K562 (cell line): ENCODE measurements around the gene CUL9. TPM values are rescaled to one million over a fixed set of nuclear protein-coding genes. Genes with fewer than 3 reads are reported as not detected.

Experiments
- DIDO1 ChIP-seq: fragments of 450-650 bp; IDR thresholded peaks from 2 replicates; pipeline ENCODE4 v1.6.1; 2016; ENCODE audit warnings: low read depth, missing biosample characterization, missing genetic modification characterization
- NONO ChIP-seq, 2 experiments: fragments of 200-400 bp in 1 of 2; fragments of 450-650 bp in 1 of 2; formaldehyde crosslinking in 1 of 2; IDR thresholded peaks; 2 replicates each; pipeline ENCODE4 v1.6.1; 2017; ENCODE audit warnings: low read depth in 2 of 2, mild to moderate bottlenecking in 2 of 2, moderate library complexity in 2 of 2, low read length in 1 of 2
- NUFIP1 ChIP-seq: fragments of 450-650 bp; IDR thresholded peaks from 2 replicates; pipeline ENCODE4 v1.6.1; 2018; ENCODE audit not compliant: partially characterized antibody
- PCBP1 ChIP-seq: fragments of 200-400 bp; formaldehyde crosslinking; IDR thresholded peaks from 2 replicates; pipeline ENCODE4 v1.6.1; 2018; ENCODE audit warnings: mild to moderate bottlenecking, low read depth, low read length; ENCODE audit not compliant: poor library complexity, severe bottlenecking
- RBBP5 ChIP-seq: fragments of 200-600 bp; sonication (generic); IDR thresholded peaks from 2 replicates; pipeline ENCODE4 v1.6.1; 2012; ENCODE audit warnings: borderline replicate concordance, mild to moderate bottlenecking, low read length, control low read depth, inconsistent platforms; ENCODE audit not compliant: insufficient read depth, poor library complexity, severe bottlenecking
- SP2 ChIP-seq: IDR thresholded peaks from 2 replicates; pipeline ENCODE4 v1.6.1; 2011; ENCODE audit warnings: mild to moderate bottlenecking, low read depth, low read length, moderate library complexity; ENCODE audit not compliant: poor library complexity, severe bottlenecking; ENCODE audit errors: extremely low read depth
- STAT5B ChIP-seq: fragments of 250-450 bp; sonication (Bioruptor Pico); IDR thresholded peaks from 2 replicates; pipeline ENCODE4 v1.8.0; 2021; ENCODE audit warnings: mild to moderate bottlenecking, inconsistent platforms
- ZBTB1 ChIP-seq: sonication (generic); formaldehyde crosslinking; IDR thresholded peaks from 2 replicates; pipeline ENCODE4 v1.8.1; 2023; ENCODE audit warnings: missing genetic modification reagents, low read depth, mild to moderate bottlenecking, borderline replicate concordance
- polyA plus RNA-seq, 8 experiments: library from polyadenylated mRNA; depleted of rRNA in 4 of 8; stranded (reverse) in 5 of 8; unstranded in 3 of 8; fragments of >200 nt; fragmentation: Nextera tagmentation in 2 of 8; fragmentation: Illumina TruSeq in 1 of 8; extraction: Ambion mirVana in 2 of 8; extraction: Trizol in 1 of 8; gene quantifications; 2 replicates each; pipeline versions ENCODE4 v1.2.1 to v1.2.3, GENCODE V29; 2011 to 2014; ENCODE audit warnings: inconsistent platforms in 1 of 8, missing spikeins in 1 of 8
- total RNA-seq, 7 experiments: library from RNA; depleted of rRNA in 6 of 7; stranded (reverse); fragments of >200 nt in 6 of 7; fragmentation: Illumina TruSeq in 2 of 7; extraction: Trizol in 2 of 7; gene quantifications; 2 replicates each; pipeline versions ENCODE4 v1.2.1 to v1.2.3, GENCODE V29; 2011 to 2021; ENCODE audit warnings: low replicate concordance in 1 of 7
- TF ChIP-seq, protein P1 (sequence below): fragments of 250-450 bp; sonication (Bioruptor Pico); IDR thresholded peaks from 2 replicates; pipeline ENCODE4 v1.4.0; 2020; ENCODE audit warnings: mild to moderate bottlenecking, moderate library complexity, borderline replicate concordance
- TF ChIP-seq, protein P2 (sequence below): fragments of 250-450 bp; sonication (Bioruptor Pico); IDR thresholded peaks from 2 replicates; pipeline ENCODE4 v1.4.0; 2020
- TF ChIP-seq, protein P3 (sequence below): fragments of 250-450 bp; sonication (Bioruptor Pico); IDR thresholded peaks from 2 replicates; pipeline ENCODE4 v1.5.0; 2020; ENCODE audit warnings: mild to moderate bottlenecking, borderline replicate concordance
- TF ChIP-seq, protein P4 (sequence below), 2 experiments: fragments of 450-650 bp; conservative IDR thresholded peaks; 2 replicates each; pipeline ENCODE4 v1.6.1; 2017; ENCODE audit warnings: mild to moderate bottlenecking in 2 of 2, moderate library complexity in 2 of 2

Gene CUL9
- total and polyA plus RNA-seq, 9 of the 15 experiments (the other 6 are each of a cell fraction or from before 2014, with no cell fraction given), result 0.50 to 20.7 (median 6.6) TPM

DNA sequence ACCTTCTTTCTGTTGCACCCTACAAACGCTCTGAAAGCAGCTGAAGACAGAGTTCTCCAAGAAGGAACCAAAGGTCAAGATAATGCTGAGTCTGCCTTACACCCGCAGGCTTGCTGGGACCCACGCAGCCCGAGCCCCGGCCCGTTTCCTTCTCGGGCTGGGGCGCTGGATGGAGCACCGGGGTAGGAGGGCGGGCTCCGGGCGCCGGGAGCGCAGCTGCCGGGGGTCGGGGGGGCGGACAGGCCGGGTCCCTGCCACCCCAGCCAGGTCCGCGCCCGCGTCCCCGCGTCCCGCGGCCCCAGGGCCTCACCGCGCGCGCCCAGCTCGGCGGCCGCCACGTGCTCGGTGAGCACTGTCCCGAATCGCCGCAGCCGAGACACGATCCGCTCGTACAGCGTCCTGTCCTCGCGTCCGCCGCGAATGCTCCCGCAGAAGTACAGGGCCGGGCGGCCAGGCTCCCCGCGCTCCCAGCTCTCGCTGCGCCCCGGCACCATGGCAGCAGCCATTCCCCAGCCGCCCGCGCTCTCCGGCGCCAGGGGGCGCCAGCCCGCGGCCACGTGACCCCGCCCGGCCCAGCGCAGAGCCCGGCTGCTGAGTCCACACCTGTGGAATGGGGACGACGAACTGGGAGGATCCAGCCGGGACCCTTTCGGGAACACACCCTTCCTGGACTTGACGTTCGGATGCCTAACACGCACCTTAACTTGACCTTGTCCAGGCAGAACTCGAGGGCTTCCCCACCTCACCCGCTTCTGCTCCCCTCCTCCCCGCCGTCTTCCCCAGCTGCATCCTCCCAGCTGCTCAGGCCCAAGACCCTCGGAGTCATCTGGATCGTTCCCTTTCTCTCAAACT is 47.2 kb downstream of the CUL9 start, which contains the start of gene DNPH1 (continued):
- TF ChIP-seq, protein P1, sequence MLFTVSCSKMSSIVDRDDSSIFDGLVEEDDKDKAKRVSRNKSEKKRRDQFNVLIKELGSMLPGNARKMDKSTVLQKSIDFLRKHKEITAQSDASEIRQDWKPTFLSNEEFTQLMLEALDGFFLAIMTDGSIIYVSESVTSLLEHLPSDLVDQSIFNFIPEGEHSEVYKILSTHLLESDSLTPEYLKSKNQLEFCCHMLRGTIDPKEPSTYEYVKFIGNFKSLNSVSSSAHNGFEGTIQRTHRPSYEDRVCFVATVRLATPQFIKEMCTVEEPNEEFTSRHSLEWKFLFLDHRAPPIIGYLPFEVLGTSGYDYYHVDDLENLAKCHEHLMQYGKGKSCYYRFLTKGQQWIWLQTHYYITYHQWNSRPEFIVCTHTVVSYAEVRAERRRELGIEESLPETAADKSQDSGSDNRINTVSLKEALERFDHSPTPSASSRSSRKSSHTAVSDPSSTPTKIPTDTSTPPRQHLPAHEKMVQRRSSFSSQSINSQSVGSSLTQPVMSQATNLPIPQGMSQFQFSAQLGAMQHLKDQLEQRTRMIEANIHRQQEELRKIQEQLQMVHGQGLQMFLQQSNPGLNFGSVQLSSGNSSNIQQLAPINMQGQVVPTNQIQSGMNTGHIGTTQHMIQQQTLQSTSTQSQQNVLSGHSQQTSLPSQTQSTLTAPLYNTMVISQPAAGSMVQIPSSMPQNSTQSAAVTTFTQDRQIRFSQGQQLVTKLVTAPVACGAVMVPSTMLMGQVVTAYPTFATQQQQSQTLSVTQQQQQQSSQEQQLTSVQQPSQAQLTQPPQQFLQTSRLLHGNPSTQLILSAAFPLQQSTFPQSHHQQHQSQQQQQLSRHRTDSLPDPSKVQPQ (CRISPR knock-in tag), result peak; percentile 58; the same call in 1 of the 2 replicates
- peak; percentile 95 for TF ChIP-seq RBBP5
- TF ChIP-seq STAT5B, result no peak
- TF ChIP-seq, protein P2, sequence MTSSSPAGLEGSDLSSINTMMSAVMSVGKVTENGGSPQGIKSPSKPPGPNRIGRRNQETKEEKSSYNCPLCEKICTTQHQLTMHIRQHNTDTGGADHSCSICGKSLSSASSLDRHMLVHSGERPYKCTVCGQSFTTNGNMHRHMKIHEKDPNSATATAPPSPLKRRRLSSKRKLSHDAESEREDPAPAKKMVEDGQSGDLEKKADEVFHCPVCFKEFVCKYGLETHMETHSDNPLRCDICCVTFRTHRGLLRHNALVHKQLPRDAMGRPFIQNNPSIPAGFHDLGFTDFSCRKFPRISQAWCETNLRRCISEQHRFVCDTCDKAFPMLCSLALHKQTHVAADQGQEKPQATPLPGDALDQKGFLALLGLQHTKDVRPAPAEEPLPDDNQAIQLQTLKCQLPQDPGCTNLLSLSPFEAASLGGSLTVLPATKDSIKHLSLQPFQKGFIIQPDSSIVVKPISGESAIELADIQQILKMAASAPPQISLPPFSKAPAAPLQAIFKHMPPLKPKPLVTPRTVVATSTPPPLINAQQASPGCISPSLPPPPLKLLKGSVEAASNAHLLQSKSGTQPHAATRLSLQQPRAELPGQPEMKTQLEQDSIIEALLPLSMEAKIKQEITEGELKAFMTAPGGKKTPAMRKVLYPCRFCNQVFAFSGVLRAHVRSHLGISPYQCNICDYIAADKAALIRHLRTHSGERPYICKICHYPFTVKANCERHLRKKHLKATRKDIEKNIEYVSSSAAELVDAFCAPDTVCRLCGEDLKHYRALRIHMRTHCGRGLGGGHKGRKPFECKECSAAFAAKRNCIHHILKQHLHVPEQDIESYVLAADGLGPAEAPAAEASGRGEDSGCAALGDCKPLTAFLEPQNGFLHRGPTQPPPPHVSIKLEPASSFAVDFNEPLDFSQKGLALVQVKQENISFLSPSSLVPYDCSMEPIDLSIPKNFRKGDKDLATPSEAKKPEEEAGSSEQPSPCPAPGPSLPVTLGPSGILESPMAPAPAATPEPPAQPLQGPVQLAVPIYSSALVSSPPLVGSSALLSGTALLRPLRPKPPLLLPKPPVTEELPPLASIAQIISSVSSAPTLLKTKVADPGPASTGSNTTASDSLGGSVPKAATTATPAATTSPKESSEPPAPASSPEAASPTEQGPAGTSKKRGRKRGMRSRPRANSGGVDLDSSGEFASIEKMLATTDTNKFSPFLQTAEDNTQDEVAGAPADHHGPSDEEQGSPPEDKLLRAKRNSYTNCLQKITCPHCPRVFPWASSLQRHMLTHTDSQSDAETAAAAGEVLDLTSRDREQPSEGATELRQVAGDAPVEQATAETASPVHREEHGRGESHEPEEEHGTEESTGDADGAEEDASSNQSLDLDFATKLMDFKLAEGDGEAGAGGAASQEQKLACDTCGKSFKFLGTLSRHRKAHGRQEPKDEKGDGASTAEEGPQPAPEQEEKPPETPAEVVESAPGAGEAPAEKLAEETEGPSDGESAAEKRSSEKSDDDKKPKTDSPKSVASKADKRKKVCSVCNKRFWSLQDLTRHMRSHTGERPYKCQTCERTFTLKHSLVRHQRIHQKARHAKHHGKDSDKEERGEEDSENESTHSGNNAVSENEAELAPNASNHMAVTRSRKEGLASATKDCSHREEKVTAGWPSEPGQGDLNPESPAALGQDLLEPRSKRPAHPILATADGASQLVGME, result peak; percentile 92; the same call in 1 of the 2 replicates
- TF ChIP-seq NONO (IDR thresholded peaks at IDR 0.05; ENCODE audit: low read depth in 2 of 2, low read length in 1 of 2), result peak; percentile 77 to 78; a peak in 3 of 4 replicates
- TF ChIP-seq, protein P3, sequence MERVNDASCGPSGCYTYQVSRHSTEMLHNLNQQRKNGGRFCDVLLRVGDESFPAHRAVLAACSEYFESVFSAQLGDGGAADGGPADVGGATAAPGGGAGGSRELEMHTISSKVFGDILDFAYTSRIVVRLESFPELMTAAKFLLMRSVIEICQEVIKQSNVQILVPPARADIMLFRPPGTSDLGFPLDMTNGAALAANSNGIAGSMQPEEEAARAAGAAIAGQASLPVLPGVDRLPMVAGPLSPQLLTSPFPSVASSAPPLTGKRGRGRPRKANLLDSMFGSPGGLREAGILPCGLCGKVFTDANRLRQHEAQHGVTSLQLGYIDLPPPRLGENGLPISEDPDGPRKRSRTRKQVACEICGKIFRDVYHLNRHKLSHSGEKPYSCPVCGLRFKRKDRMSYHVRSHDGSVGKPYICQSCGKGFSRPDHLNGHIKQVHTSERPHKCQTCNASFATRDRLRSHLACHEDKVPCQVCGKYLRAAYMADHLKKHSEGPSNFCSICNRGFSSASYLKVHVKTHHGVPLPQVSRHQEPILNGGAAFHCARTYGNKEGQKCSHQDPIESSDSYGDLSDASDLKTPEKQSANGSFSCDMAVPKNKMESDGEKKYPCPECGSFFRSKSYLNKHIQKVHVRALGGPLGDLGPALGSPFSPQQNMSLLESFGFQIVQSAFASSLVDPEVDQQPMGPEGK, result no peak
- no peak for TF ChIP-seq NUFIP1
- peak; percentile 92 for TF ChIP-seq ZBTB1 (CRISPR knock-in tag)
- TF ChIP-seq, protein P4, sequence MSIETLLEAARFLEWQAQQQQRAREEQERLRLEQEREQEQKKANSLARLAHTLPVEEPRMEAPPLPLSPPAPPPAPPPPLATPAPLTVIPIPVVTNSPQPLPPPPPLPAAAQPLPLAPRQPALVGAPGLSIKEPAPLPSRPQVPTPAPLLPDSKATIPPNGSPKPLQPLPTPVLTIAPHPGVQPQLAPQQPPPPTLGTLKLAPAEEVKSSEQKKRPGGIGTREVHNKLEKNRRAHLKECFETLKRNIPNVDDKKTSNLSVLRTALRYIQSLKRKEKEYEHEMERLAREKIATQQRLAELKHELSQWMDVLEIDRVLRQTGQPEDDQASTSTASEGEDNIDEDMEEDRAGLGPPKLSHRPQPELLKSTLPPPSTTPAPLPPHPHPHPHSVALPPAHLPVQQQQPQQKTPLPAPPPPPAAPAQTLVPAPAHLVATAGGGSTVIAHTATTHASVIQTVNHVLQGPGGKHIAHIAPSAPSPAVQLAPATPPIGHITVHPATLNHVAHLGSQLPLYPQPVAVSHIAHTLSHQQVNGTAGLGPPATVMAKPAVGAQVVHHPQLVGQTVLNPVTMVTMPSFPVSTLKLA (conservative IDR thresholded peaks at IDR 0.05), result peak in 1 of 2 experiments; percentile 88; a peak in 3 of 4 replicates
- TF ChIP-seq DIDO1 (tag), result no peak
- peak; percentile 80 for TF ChIP-seq PCBP1
- TF ChIP-seq SP2, result peak; percentile 5
